Measurements from ENCODE around the gene INTS6L.

GRCh38 chrX:135494453-135494852 is 26.0 kb upstream of the INTS6L start:
- no peak for TF ChIP-seq CTCF (IDR thresholded peaks at IDR 0.05)
- TF ChIP-seq POLR2A (IDR thresholded peaks at IDR 0.05) = no peak
- TF ChIP-seq POLR2AphosphoS5 (IDR thresholded peaks at IDR 0.05) = no peak
